HT-29 (cell line): ENCODE results near the gene CPT1C. TPM values are rescaled to one million over a fixed set of nuclear protein-coding genes. Genes with fewer than 3 reads are reported as not detected.
"Not testable (repeated sequence)": the region's sequence is repeated elsewhere in the genome, so short reads cannot be mapped to it uniquely, and the experiment has no call there.

Experiments used
- DNase-seq: peaks from one replicate; pipeline ENCODE4 v3.0.0-alpha.2; 2015; ENCODE audit warnings: low spot score
- total RNA-seq: library from RNA; depleted of rRNA; stranded (reverse); fragments of >200 nt; shearing (Covaris generic); gene quantifications from 2 replicates; pipeline ENCODE4 v1.2.3, GENCODE V29; 2014

The CPT1C gene
- total RNA-seq, 1 experiment from 2014 or later = 1.4 TPM

- DNase-seq = no peak
These were observed 14.1 kb downstream of the CPT1C start for GRCh38 chr19:49704888-49705642.

- DNase-seq = no peak
These were observed 15.0 kb downstream of the CPT1C start for GRCh38 chr19:49705919-49706318.

- no peak for DNase-seq
These were observed 19.5 kb downstream of the CPT1C start for GRCh38 chr19:49710372-49710951.

- DNase-seq = peak; percentile 67
These were observed 21.5 kb downstream of the CPT1C start for GRCh38 chr19:49712397-49712859.

- DNase-seq = peak; percentile 76
These were observed 22.4 kb downstream of the CPT1C start for GRCh38 chr19:49713236-49713845.

GRCh38 chr19:49716154-49716553 is 25.2 kb downstream of the CPT1C start:
- DNase-seq = no peak

GRCh38 chr19:49718511-49718910 is 27.6 kb downstream of the CPT1C start:
- DNase-seq = no peak

- no peak for DNase-seq
These were observed 28.1 kb downstream of the CPT1C start for GRCh38 chr19:49718991-49719390.

- DNase-seq = not testable (repeated sequence)
These were observed 28.5 kb downstream of the CPT1C start for GRCh38 chr19:49719420-49719819.

- DNase-seq = no peak
These were observed 36.5 kb downstream of the CPT1C start for GRCh38 chr19:49727217-49728030.

GRCh38 chr19:49730166-49730565 is 39.2 kb downstream of the CPT1C start:
- no peak for DNase-seq

- DNase-seq = no peak
These were observed 47.4 kb downstream of the CPT1C start for GRCh38 chr19:49738268-49738667.

- no peak for DNase-seq
These were observed 48.2 kb downstream of the CPT1C start for GRCh38 chr19:49739098-49739497.

- no peak for DNase-seq
These were observed 49.0 kb downstream of the CPT1C start for GRCh38 chr19:49739933-49740332.

- DNase-seq = no peak
These were observed 50.4 kb downstream of the CPT1C start for GRCh38 chr19:49741210-49741844.

- no peak for DNase-seq
These were observed 54.0 kb downstream of the CPT1C start for GRCh38 chr19:49744946-49745381.

- DNase-seq = peak; percentile 29
These were observed 55.5 kb downstream of the CPT1C start for GRCh38 chr19:49746206-49746958.

- peak; percentile 36 for DNase-seq
These were observed 58.3 kb downstream of the CPT1C start for GRCh38 chr19:49749055-49749716.

GRCh38 chr19:49749771-49750170 is 58.9 kb downstream of the CPT1C start:
- DNase-seq = no peak

GRCh38 chr19:49752701-49753100 is 61.8 kb downstream of the CPT1C start:
- DNase-seq = no peak
